GM12864 (cell line): ENCODE results near the gene TRAPPC2.

Experiments used
- DNase-seq: peaks from one replicate; pipeline ENCODE4 v3.0.0-alpha.2; 2011; ENCODE audit warnings: low read depth
- H3K4me3 ChIP-seq: 2 replicates; pipeline ENCODE4 v1.5.1; 2011; ENCODE audit warnings: mild to moderate bottlenecking, low read depth, low read length, control low read depth
- CTCF ChIP-seq: IDR thresholded peaks from 2 replicates; pipeline ENCODE4 v1.5.1; 2011; ENCODE audit warnings: low read depth, mild to moderate bottlenecking, moderate library complexity, low read length, control low read depth, inconsistent platforms; ENCODE audit errors: missing control alignments

TRAPPC2 gene

GRCh38 chrX:13691841-13692371, 42.5 kb downstream of the TRAPPC2 start:
- TF ChIP-seq CTCF = no peak
- no peak for DNase-seq
- H3K4me3 ChIP-seq = peak overlapping the region; percentile 77

GRCh38 chrX:13690836-13691235, 43.6 kb downstream of the TRAPPC2 start:
- H3K4me3 ChIP-seq = peak overlapping the region; percentile 77
- peak; percentile 35 for TF ChIP-seq CTCF
- DNase-seq = no peak

DNA sequence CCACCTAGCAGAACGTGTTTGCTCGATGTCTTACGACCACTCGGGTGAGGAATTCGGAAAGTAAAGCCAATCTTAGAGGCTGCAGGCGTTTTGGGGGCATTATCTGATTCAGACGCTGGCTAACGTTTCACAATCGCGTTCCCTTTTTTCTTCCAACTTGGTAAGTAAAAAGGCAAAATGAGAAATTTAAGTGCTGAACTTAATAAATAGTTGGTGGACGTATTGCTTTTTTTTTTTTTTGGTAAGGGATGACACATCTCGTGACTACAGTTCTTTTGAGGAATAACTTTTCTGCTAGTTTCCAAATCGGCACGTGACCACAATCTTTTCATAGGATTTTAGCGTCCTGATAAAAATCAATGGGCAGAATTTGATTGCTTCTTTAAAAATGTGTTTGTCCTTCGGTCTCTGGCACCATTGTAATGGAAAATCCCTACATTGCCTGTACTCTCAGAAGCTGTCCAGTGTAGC, 44.6 kb downstream of the TRAPPC2 start:
- peak overlapping the region; percentile 77 for H3K4me3 ChIP-seq
- DNase-seq = no peak
- TF ChIP-seq CTCF = no peak

DNA sequence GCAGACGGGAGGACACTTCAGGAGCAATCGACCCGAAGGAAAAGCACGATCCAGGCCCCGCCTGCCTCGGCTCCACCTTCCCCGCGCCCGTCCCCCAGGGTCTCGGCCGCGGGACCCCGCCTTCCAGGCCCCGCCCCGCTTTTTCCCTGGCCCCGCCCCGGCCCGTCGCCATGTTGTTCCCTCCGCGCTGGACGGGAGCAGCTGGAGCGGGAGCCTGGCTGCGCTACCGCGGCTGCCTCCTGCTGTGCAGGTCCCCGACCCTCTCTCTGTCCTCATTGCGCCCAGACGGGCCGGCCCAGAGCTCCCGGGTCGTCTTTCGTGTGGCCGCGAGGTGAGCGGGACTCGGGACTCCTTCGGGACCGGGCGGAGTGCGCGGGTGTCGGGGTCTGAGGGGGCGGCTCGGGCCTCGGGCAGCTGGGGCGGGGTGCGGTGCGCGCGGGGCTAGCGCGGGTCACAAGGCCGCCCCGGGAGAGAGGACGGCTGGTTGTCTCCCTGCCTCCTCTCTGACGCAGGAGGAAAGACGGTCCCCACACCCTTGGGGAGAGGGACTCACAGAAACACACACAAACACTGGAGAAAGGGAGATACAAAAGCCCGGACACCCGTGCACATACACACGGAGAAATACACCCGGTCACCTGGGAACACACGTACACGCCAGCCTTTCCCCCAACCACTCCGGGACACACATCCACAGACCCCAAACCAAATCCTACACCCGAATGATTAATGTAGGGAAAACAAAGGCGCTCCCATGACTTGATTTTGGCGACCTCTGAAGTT, 45.3 kb downstream of the TRAPPC2 start, which contains the start of gene RAB9A:
Gene RAB9A, plus strand, starts transcription at position 171 of the 783 bp plus-strand sequence. CDS start 19,619 bp downstream, outside the sequence.
- no peak for DNase-seq
- TF ChIP-seq CTCF = no peak

DNA sequence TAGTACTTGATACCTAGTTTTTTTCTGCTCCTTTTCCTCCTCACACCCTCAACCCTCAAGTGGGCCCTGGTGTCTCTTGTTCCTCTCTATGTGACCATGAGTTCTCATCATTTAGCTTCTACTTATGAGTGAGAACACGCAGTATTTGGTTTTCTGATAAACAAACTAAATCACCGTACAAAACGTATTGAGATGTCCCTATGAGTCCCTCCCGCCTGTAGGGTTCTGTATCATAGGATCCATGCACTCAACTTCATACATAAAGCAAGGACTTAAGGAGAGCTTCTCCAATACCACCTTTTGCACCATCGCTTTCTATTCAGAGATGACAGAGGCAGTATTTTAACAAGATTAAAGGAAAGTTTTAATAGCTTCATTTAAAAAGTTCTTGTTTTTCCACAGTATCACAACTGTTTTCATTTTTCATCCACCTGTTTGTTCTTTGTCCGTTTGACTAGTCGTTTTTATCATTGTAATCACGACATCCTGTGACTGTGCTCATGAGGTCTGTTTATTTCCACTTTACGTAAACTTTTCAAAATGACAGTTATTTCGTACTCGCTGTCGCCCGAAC, 45.9 kb downstream of the TRAPPC2 start:
- peak overlapping the region; percentile 77 for H3K4me3 ChIP-seq
- no peak for DNase-seq
- TF ChIP-seq CTCF = no peak

More for the DNA sequence above, 45.3 kb downstream of the TRAPPC2 start, which contains the start of gene RAB9A:
- H3K4me3 ChIP-seq = peak within 1 kb of the TSS; percentile 77

- H3K4me3 ChIP-seq = no peak overlapping the region
- no peak for TF ChIP-seq CTCF
- no peak for DNase-seq
Measured at GRCh38 chrX:13687203-13687602, 47.2 kb downstream of the TRAPPC2 start.
